ENCODE results near the gene UPF1. TPM values are rescaled to one million over a fixed set of nuclear protein-coding genes. Genes with fewer than 3 reads are reported as not detected.
"Not testable (repeated sequence)": the region's sequence is repeated elsewhere in the genome, so short reads cannot be mapped to it uniquely, and the experiment has no call there.

The UPF1 gene
- total RNA-seq, 3 donors from 2014 or later (not counting 1 experiment from before 2014, with no cell fraction given) = 123 to 140 (median 138) TPM

DNA sequence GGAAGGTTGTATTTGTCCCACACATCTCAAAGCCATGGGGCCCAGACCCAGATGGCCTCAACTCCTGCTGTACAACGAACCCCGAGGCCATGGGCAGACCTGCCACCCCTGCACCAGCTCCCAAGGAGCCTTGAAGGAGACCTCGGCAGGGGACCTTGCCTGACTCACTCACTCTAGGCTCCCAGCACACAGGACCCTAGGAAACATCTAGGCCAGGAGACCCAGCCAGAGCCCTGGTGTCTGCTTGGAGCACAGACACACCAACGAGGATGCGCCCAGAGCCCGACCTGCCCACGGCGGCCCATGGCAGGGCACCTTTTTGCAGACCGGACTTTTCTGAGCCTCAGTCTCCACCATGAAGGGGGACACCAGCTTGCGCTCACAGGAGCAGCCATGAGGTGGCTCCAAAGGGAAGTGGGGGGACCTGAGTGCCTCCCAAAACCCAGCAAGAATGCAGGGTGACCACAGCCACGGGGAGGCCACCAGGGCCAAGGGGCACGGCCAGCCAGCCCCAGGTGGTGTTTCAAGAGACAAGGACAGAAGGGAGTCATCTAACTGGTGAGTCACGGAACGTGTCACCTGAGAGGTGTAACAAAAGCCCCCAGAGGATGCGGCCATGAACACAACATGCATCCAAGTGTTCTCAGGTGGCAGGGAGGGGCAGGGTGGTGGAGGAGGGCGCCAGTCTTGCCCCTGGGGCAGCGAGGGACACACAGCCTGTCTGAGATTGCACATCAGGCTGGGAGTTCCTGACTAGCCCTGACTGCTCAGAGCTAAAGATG, 69.1 kb downstream of the UPF1 start:
- Histone ChIP-seq H3K27ac (ENCODE audit: low read length) (no peak overlapping the region), H3K4me3 (ENCODE audit: low read length) (no peak overlapping the region), H3K9me3 (ENCODE audit: control insufficient read depth, insufficient read depth, low read length) (no peaks in the 10 kb centered on the region), H3K4me1 (ENCODE audit: control insufficient read depth, insufficient read depth, low read length) (peaks cover 3% of the 10 kb centered on the region), H3K27me3 (ENCODE audit: control insufficient read depth, insufficient read depth, low read length) (no peaks in the 10 kb centered on the region), H3K36me3 (ENCODE audit: control insufficient read depth, insufficient read depth, low read length) (peaks cover 38% of the 10 kb centered on the region)
- TF ChIP-seq, protein P1, sequence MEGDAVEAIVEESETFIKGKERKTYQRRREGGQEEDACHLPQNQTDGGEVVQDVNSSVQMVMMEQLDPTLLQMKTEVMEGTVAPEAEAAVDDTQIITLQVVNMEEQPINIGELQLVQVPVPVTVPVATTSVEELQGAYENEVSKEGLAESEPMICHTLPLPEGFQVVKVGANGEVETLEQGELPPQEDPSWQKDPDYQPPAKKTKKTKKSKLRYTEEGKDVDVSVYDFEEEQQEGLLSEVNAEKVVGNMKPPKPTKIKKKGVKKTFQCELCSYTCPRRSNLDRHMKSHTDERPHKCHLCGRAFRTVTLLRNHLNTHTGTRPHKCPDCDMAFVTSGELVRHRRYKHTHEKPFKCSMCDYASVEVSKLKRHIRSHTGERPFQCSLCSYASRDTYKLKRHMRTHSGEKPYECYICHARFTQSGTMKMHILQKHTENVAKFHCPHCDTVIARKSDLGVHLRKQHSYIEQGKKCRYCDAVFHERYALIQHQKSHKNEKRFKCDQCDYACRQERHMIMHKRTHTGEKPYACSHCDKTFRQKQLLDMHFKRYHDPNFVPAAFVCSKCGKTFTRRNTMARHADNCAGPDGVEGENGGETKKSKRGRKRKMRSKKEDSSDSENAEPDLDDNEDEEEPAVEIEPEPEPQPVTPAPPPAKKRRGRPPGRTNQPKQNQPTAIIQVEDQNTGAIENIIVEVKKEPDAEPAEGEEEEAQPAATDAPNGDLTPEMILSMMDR (IDR thresholded peaks at IDR 0.05) = no peak
- ATAC-seq = no peak
- 91% methylated on average over 17 of the region's 17 CpGs for WGBS (ENCODE audit: insufficient coverage)
- no peak for DNase-seq
- Mint-ChIP-seq H3K4me3 (no peak overlapping the region), H3K27ac (no peak overlapping the region), H3K27me3 (ENCODE audit: low read depth in 2 of 2) (peaks cover 7 to 13% of the 10 kb centered on the region in 2 donors), H3K9me3 (no peaks in the 10 kb centered on the region), H3K4me1 (peaks cover 7 to 13% of the 10 kb centered on the region in 2 donors), H3K36me3 (no peaks in the 10 kb centered on the region)
- intact Hi-C loops (cut with micrococcal nuclease) = no loop called here

DNA sequence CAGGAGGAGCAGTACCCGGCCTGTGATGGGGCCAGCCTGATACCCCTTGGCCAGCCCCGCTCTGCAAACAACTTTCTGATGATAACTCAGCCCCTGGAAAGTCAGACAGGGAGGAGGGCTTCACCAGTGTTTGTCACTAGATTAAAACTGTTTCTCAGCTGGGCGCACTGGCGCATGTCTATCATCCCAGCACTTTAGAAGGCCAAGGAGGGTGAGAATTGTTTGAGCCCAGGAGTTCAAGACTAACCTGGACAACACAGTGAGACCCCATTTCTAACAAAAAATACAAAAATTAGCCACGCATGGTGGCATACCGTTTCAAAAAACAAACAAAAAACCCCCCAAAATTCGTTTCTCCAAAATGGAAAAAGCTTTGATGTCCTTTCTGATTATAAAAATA, 69.7 kb downstream of the UPF1 start:
- TF ChIP-seq, protein P1 (IDR thresholded peaks at IDR 0.05) = no peak
- 96% methylated on average over 7 of the region's 7 CpGs for WGBS (ENCODE audit: insufficient coverage)
- ATAC-seq = no peak
- no peaks in the 10 kb centered on the region for H3K9me3 Mint-ChIP-seq
- DNase-seq = no peak
- H3K27me3 ChIP-seq (ENCODE audit: control insufficient read depth, insufficient read depth, low read length) = no peaks in the 10 kb centered on the region
- H3K27ac Mint-ChIP-seq = no peak overlapping the region
- no peaks in the 10 kb centered on the region for H3K9me3 ChIP-seq (ENCODE audit: control insufficient read depth, insufficient read depth, low read length)
- H3K36me3 Mint-ChIP-seq = no peaks in the 10 kb centered on the region
- H3K4me1 ChIP-seq (ENCODE audit: control insufficient read depth, insufficient read depth, low read length) = peaks cover 2% of the 10 kb centered on the region
- H3K4me3 ChIP-seq (ENCODE audit: low read length) = no peak overlapping the region
- intact Hi-C loops (cut with micrococcal nuclease) = no loop called here
- H3K4me3 Mint-ChIP-seq = no peak overlapping the region
- no peak overlapping the region for H3K27ac ChIP-seq (ENCODE audit: low read length)
- H3K36me3 ChIP-seq (ENCODE audit: control insufficient read depth, insufficient read depth, low read length) = peaks cover 42% of the 10 kb centered on the region
- peaks cover 7 to 9% of the 10 kb centered on the region in 2 donors for H3K4me1 Mint-ChIP-seq
- H3K27me3 Mint-ChIP-seq (ENCODE audit: low read depth in 2 of 2) = peaks cover 7 to 10% of the 10 kb centered on the region in 2 donors

DNA sequence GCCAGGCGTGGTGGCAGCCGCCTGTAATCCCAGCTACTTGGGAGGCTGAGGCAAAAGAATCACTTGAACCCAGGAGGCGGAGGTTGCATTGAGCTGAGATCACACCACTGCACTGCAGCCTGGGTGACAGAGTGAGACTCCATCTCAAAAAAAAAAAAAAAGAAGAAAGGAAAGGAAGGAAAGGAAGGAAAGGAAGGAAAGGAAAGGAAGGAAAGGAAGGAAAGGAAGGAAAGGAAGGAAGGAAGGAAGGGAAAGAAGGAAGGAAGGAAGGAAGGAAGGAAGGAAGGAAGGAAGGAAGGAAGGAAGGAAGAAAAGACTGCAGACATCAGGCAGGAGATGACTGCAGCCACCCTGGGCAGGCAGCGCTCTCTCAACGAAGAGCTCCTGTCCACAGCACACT, 70.8 kb downstream of the UPF1 start:
- peaks cover 47% of the 10 kb centered on the region for H3K36me3 ChIP-seq (ENCODE audit: control insufficient read depth, insufficient read depth, low read length)
- H3K4me3 ChIP-seq (ENCODE audit: low read length); H3K27ac Mint-ChIP-seq; H3K9me3 ChIP-seq (ENCODE audit: control insufficient read depth, insufficient read depth, low read length); H3K4me1 ChIP-seq (ENCODE audit: control insufficient read depth, insufficient read depth, low read length); H3K27ac ChIP-seq (ENCODE audit: low read length); H3K27me3 Mint-ChIP-seq (ENCODE audit: low read depth in 2 of 2); DNase-seq; H3K27me3 ChIP-seq (ENCODE audit: control insufficient read depth, insufficient read depth, low read length); intact Hi-C loops (cut with micrococcal nuclease); H3K36me3 Mint-ChIP-seq; ATAC-seq; H3K4me1 Mint-ChIP-seq; H3K9me3 Mint-ChIP-seq: not testable (repeated sequence)
- peak overlapping the region; percentile 25 for H3K4me3 Mint-ChIP-seq
- WGBS (ENCODE audit: insufficient coverage) = 98% methylated on average over 3 of the region's 5 CpGs

DNA sequence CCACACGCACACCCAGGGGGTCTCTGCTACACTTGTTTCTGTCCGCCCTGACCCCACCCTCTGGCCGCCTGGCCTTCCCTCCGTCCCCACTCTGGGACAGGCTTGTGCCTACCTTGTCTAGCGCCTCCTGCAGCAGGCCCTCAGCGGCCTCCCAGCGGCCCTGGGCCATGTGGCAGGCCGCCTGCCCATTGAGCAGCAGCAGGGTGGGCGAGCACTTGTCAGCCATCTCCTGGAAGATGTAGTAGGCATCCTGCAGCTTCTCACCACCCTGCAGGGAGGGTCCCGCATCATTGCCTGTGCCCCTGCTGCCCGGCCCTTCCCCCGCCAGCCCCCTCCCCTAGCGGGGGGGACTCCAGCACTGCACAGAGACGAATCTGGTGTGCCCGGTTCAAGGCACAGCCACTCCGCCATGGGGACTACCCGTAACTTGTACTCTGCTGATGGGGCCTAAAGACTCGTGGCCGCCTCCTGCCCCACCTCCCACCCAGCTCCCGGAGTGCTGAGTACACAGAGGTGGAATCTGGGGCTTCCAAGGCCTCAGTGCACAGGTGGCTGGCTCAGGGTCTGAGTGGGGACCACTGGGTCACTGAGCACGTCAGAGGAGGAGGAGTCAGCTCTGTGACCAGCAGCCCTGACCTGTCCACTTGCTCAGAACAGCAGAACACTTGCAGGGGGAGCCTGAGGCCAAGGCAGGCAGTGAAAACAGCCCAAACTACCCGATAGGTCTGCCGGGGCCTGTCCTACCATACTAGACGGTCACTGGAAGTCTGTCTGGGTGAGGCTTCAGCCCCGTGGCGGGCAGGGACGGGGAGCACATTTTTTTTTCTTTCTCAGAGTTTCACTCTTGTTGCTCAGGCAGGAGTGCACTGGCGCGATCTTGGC, 71.6 kb downstream of the UPF1 start:
- H3K4me3 ChIP-seq (ENCODE audit: low read length) = no peak overlapping the region
- H3K9me3 Mint-ChIP-seq = no peaks in the 10 kb centered on the region
- H3K4me3 Mint-ChIP-seq = no peak overlapping the region
- TF ChIP-seq, protein P1 (IDR thresholded peaks at IDR 0.05) = no peak
- H3K9me3 ChIP-seq (ENCODE audit: control insufficient read depth, insufficient read depth, low read length) = no peaks in the 10 kb centered on the region
- no peaks in the 10 kb centered on the region for H3K27me3 Mint-ChIP-seq (ENCODE audit: low read depth in 2 of 2)
- no peaks in the 10 kb centered on the region for H3K4me1 Mint-ChIP-seq
- no peaks in the 10 kb centered on the region for H3K27me3 ChIP-seq (ENCODE audit: control insufficient read depth, insufficient read depth, low read length)
- H3K4me1 ChIP-seq (ENCODE audit: control insufficient read depth, insufficient read depth, low read length) = no peaks in the 10 kb centered on the region
- H3K36me3 ChIP-seq (ENCODE audit: control insufficient read depth, insufficient read depth, low read length) = peaks cover 52% of the 10 kb centered on the region
- ATAC-seq = peak in 1 of 3 donors; percentile 25
- no peaks in the 10 kb centered on the region for H3K36me3 Mint-ChIP-seq
- intact Hi-C loops (cut with micrococcal nuclease) = no loop called here
- no peak overlapping the region for H3K27ac ChIP-seq (ENCODE audit: low read length)
- 93% methylated on average over 29 of the region's 29 CpGs for WGBS (ENCODE audit: insufficient coverage)
- H3K27ac Mint-ChIP-seq = no peak overlapping the region
- DNase-seq = peak in 1 of 2 donors; percentile 6
